K562 (cell line): ENCODE measurements around the gene SIM2. TPM values are rescaled to one million over a fixed set of nuclear protein-coding genes. Genes with fewer than 3 reads are reported as not detected.

Experiments used
- ATAC-seq: fragments of 200-7000 bp; cut with Tn5 transposase; 3 replicates; pipeline ENCODE4 v1.9.1; 2020; ENCODE audit warnings: moderate library complexity
- BruUV-seq: library from RNA; stranded (reverse); fragments of 400-500 nt; replicated peaks from 2 replicates; lab custom pipeline; 2021; lab: Mats Ljungman, UMichigan
- CTCF ChIA-PET: fragments of 300-600 bp; formaldehyde crosslinking; extraction: SDS; loops from one replicate; lab custom pipeline; 2021; ENCODE audit warnings: low intra/inter-chr PET ratio; lab: Yijun Ruan, JAX
- POLR2A ChIA-PET: fragments of 300-600, 350-650 bp; sonication (Branson Sonifier 250); formaldehyde crosslinking; extraction: SDS; loops from one replicate; lab custom pipeline; 2021; ENCODE audit warnings: antibody characterized with exemption, inconsistent platforms; lab: Yijun Ruan, JAX
- DNase-seq, 4 experiments: peaks; one replicate each; pipeline versions ENCODE4 v3.0.0 to v3.0.0-alpha.2; 2011 to 2018; ENCODE audit warnings: low spot score in 3 of 4, mixed read lengths in 3 of 4; ENCODE audit errors: extremely low read depth in 1 of 4
- FAIRE-seq: peaks from 2 replicates; lab custom pipeline; 2011; peaks lifted over from hg19 to GRCh38; lab: Jason Lieb, UNC
- H2AFZ ChIP-seq: 2 replicates; pipeline ENCODE4 v1.6.0; 2011; ENCODE audit warnings: low read depth, low read length, control low read depth, inconsistent platforms
- H3K27ac ChIP-seq: fragments of 200-600 bp; 3 replicates; pipeline ENCODE4 v1.8.0; 2011; ENCODE audit warnings: low read depth, mild to moderate bottlenecking, control low read depth, inconsistent platforms, low read length, moderate library complexity, mixed read lengths; ENCODE audit errors: extremely low read depth
- H3K27me3 ChIP-seq, 2 experiments: fragments of 300-600 bp in 1 of 2; 2 replicates in 1 of 2; 3 replicates in 1 of 2; pipeline versions ENCODE4 v1.6.0 to v1.8.0; 2011; ENCODE audit warnings: inconsistent platforms in 2 of 2, low read length in 2 of 2, mild to moderate bottlenecking in 1 of 2, mixed read lengths in 1 of 2, moderate library complexity in 1 of 2; ENCODE audit not compliant: control insufficient read depth in 2 of 2, insufficient read depth in 2 of 2
- H3K36me3 ChIP-seq: fragments of 300-600 bp; 3 replicates; pipeline ENCODE4 v1.8.0; 2011; ENCODE audit warnings: mild to moderate bottlenecking, low read length, inconsistent platforms; ENCODE audit not compliant: control insufficient read depth, insufficient read depth
- H3K4me1 ChIP-seq, 2 experiments: fragments of 200-600 bp in 1 of 2; replicated peaks in 1 of 2; 2 replicates in 1 of 2; 3 replicates in 1 of 2; pipeline versions ENCODE4 v1.5.1 to v1.8.0; 2011; ENCODE audit warnings: inconsistent platforms in 2 of 2, low read length in 2 of 2, mild to moderate bottlenecking in 1 of 2, mixed read lengths in 1 of 2, moderate library complexity in 1 of 2; ENCODE audit not compliant: control insufficient read depth in 2 of 2, insufficient read depth in 2 of 2
- H3K4me2 ChIP-seq: 2 replicates; pipeline ENCODE4 v1.6.1; 2011; ENCODE audit warnings: low read length, control low read depth, inconsistent platforms, mixed read lengths; ENCODE audit not compliant: insufficient read depth
- H3K4me3 ChIP-seq: fragments of 200-600 bp; sonication (generic), shearing (Covaris generic); 2 replicates; pipeline ENCODE4 v1.5.1; 2016; ENCODE audit warnings: control low read depth, inconsistent platforms
- H3K79me2 ChIP-seq: fragments of 200-600 bp; 3 replicates; pipeline ENCODE4 v1.8.0; 2011; ENCODE audit warnings: low read length, inconsistent platforms; ENCODE audit not compliant: control insufficient read depth, insufficient read depth
- H3K9ac ChIP-seq, 2 experiments: 2 replicates each; pipeline versions ENCODE4 v1.6.0 to v1.6.1; 2011; ENCODE audit warnings: low read depth in 2 of 2, low read length in 2 of 2, control low read depth in 1 of 2, inconsistent platforms in 1 of 2, mild to moderate bottlenecking in 1 of 2, mixed read lengths in 1 of 2; ENCODE audit not compliant: insufficient read depth in 1 of 2
- H3K9me1 ChIP-seq: one replicate; pipeline ENCODE4 v1.6.0; 2011; ENCODE audit warnings: inconsistent platforms, mild to moderate bottlenecking, low read length, moderate library complexity; ENCODE audit not compliant: control insufficient read depth, insufficient read depth
- H3K9me3 ChIP-seq: replicated peaks from 2 replicates; pipeline ENCODE4 v1.5.1; 2011; ENCODE audit warnings: low read depth, low read length, inconsistent platforms; ENCODE audit not compliant: control insufficient read depth, insufficient read depth
- H4K20me1 ChIP-seq: replicated peaks from 2 replicates; pipeline ENCODE4 v1.6.1; 2011; ENCODE audit warnings: low read length, inconsistent platforms, mixed read lengths; ENCODE audit not compliant: control insufficient read depth, insufficient read depth
- CBFA2T3 ChIP-seq: fragments of 450-650 bp; IDR thresholded peaks from 2 replicates; pipeline ENCODE4 v1.6.1; 2017
- CC2D1A ChIP-seq: fragments of 450-650 bp; IDR thresholded peaks from 2 replicates; pipeline ENCODE4 v1.6.1; 2017; ENCODE audit warnings: mild to moderate bottlenecking
- DACH1 ChIP-seq: fragments of 450-650 bp; IDR thresholded peaks from 2 replicates; pipeline ENCODE4 v1.6.1; 2018; ENCODE audit not compliant: partially characterized antibody
- FOXJ2 ChIP-seq: fragments of 200-800 bp; sonication (Bioruptor generic); IDR thresholded peaks from 2 replicates; pipeline ENCODE4 v1.6.1; 2016; ENCODE audit warnings: missing genetic modification characterization, missing compliant biosample characterization
- HDGF ChIP-seq: fragments of 450-650 bp; IDR thresholded peaks from 2 replicates; pipeline ENCODE4 v1.6.1; 2016
- PTTG1 ChIP-seq: fragments of 450-650 bp; IDR thresholded peaks from 2 replicates; pipeline ENCODE4 v1.6.1; 2016; ENCODE audit warnings: low read depth, mild to moderate bottlenecking, missing genetic modification characterization, missing compliant biosample characterization
- PURB ChIP-seq: sonication (generic); formaldehyde crosslinking; IDR thresholded peaks from 2 replicates; pipeline ENCODE4 v1.9.0; 2021; ENCODE audit warnings: low read depth, mild to moderate bottlenecking, missing genetic modification reagents
- THRB ChIP-seq: fragments of 450-650 bp; formaldehyde crosslinking; conservative IDR thresholded peaks from 2 replicates; pipeline ENCODE4 v1.4.0; 2022; ENCODE audit warnings: mild to moderate bottlenecking, missing genetic modification characterization
- USF2 ChIP-seq: sonication (generic); formaldehyde crosslinking; IDR thresholded peaks from 2 replicates; pipeline ENCODE4 v1.5.0; 2020; ENCODE audit warnings: missing genetic modification reagents
- ZKSCAN3 ChIP-seq: fragments of 250-450 bp; sonication (Bioruptor Pico); IDR thresholded peaks from 2 replicates; pipeline ENCODE4 v1.4.0; 2020
- whole genome bisulfite sequencing: fragments of 100-300 bp; shearing (Covaris generic); methylation state at CpG from one replicate; pipeline ENCODE4 v1.1.6; 2016; ENCODE audit warnings: low coverage, mixed read lengths; ENCODE audit not compliant: insufficient coverage; ENCODE audit errors: missing lambda C conversion rate; 5-methylcytosine and 5-hydroxymethylcytosine counted together
- in situ Hi-C: fragments of 300-500 bp; cut with MboI; formaldehyde crosslinking; loops from 4 replicates; pipeline ENCODE4 v1.15.0; 2018; ENCODE audit warnings: inconsistent platforms, mixed read lengths
- intact Hi-C: fragments of 100-400 bp; cut with micrococcal nuclease; formaldehyde crosslinking; loops from 2 replicates; pipeline ENCODE4 v1.14.2; 2022
- polyA plus RNA-seq, 8 experiments: library from polyadenylated mRNA; depleted of rRNA in 4 of 8; stranded (reverse) in 5 of 8; unstranded in 3 of 8; fragments of >200 nt; fragmentation: Nextera tagmentation in 2 of 8; fragmentation: Illumina TruSeq in 1 of 8; extraction: Ambion mirVana in 2 of 8; extraction: Trizol in 1 of 8; gene quantifications; 2 replicates each; pipeline versions ENCODE4 v1.2.1 to v1.2.3, GENCODE V29; 2011 to 2014; ENCODE audit warnings: inconsistent platforms in 1 of 8, missing spikeins in 1 of 8
- total RNA-seq, 7 experiments: library from RNA; depleted of rRNA in 6 of 7; stranded (reverse); fragments of >200 nt in 6 of 7; fragmentation: Illumina TruSeq in 2 of 7; extraction: Trizol in 2 of 7; gene quantifications; 2 replicates each; pipeline versions ENCODE4 v1.2.1 to v1.2.3, GENCODE V29; 2011 to 2021; ENCODE audit warnings: low replicate concordance in 1 of 7
- TF ChIP-seq, protein P1 (sequence below): fragments of 250-450 bp; sonication (Bioruptor Pico); IDR thresholded peaks from 2 replicates; pipeline ENCODE4 v1.6.1; 2021; ENCODE audit warnings: mild to moderate bottlenecking

Gene SIM2
- total and polyA plus RNA-seq, 9 of the 15 experiments (the other 6 are each of a cell fraction or from before 2014, with no cell fraction given), result 0.07 to 0.11 (median 0.08) TPM; not detected in 6

- H2AFZ ChIP-seq, result no peak overlapping the region
- no peak for ATAC-seq
- ChIA-PET POLR2A (interaction anchor here (0.7 to 2.0 kb wide), 3 partner anchors 11 to 24 kb away, joined by 3 to 5 read pairs (median 4); no protein-coding TSS in a partner anchor), CTCF (no interaction called here)
- intact Hi-C loops, result loop anchor here (5.0 kb wide), 1 partner anchor 193 kb away; no protein-coding TSS in a partner anchor
- FAIRE-seq, result no peak
- TF ChIP-seq FOXJ2 (tag) (no peak), DACH1 (no peak), CBFA2T3 (no peak), USF2 (CRISPR knock-in tag) (no peak), PURB (CRISPR knock-in tag) (no peak), PTTG1 (no peak), THRB (no peak), ZKSCAN3 (CRISPR knock-in tag) (no peak), HDGF (no peak), CC2D1A (no peak)
- TF ChIP-seq, protein P1, sequence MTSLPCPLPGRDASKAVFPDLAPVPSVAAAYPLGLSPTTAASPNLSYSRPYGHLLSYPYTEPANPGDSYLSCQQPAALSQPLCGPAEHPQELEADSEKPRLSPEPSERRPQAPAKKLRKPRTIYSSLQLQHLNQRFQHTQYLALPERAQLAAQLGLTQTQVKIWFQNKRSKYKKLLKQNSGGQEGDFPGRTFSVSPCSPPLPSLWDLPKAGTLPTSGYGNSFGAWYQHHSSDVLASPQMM (CRISPR knock-in tag), result no peak
- in situ Hi-C loops, result no loop called here
- H3K36me3 ChIP-seq, result no peaks in the 10 kb centered on the region
- under 1% methylated on average over 9 of the region's 9 CpGs for WGBS
- H4K20me1 ChIP-seq, result 0 out of 2 replicates have a peak, but pooled peaks cover 8% of the 10 kb centered on the region
- H3K27ac ChIP-seq, result no peak overlapping the region
- H3K27me3 ChIP-seq, result peaks cover 64 to 94% of the 10 kb centered on the region in 2 experiments
- no TSS peak for BruUV-seq
- H3K79me2 ChIP-seq, result no peaks in the 10 kb centered on the region
- no peaks in the 10 kb centered on the region for H3K9me3 ChIP-seq
- peaks cover 0 to 7% of the 10 kb centered on the region in 2 experiments; a peak in 2 of 5 replicates for H3K4me1 ChIP-seq
- no peak overlapping the region for H3K4me3 ChIP-seq
- no peak overlapping the region for H3K4me2 ChIP-seq
- DNase-seq, result no peak
- no peak overlapping the region for H3K9ac ChIP-seq
- H3K9me1 ChIP-seq, result no peaks in the 10 kb centered on the region
Measured at GRCh38 chr21:36734367-36735200, 35.7 kb downstream of the SIM2 start.
